HEK293 (cell line): Measurements from ENCODE around the gene GNA12.

ENCODE experiments used
- CTCF ChIA-PET: fragments of 350-600 bp; formaldehyde crosslinking; extraction: SDS; loops from one replicate; lab custom pipeline; 2021; ENCODE audit warnings: antibody characterized with exemption; lab: Yijun Ruan, JAX
- POLR2A ChIA-PET: fragments of 300-600 bp; formaldehyde crosslinking; extraction: SDS; loops from one replicate; lab custom pipeline; 2020; ENCODE audit warnings: antibody characterized with exemption, inconsistent platforms; lab: Yijun Ruan, JAX
- H3K27ac ChIP-seq: fragments of 200-500 bp; sonication (Bioruptor generic); 2 replicates; pipeline ENCODE4 v1.5.1; 2014; ENCODE audit warnings: low read depth, low read length, control low read depth, inconsistent platforms; ENCODE audit errors: extremely low read depth
- H3K36me3 ChIP-seq, 2 experiments: fragments of 200-500 bp in 1 of 2; sonication (Bioruptor generic) in 1 of 2; 1 replicate in 1 of 2; 2 replicates in 1 of 2; pipeline ENCODE4 v1.5.1; 2014 to 2017; ENCODE audit warnings: inconsistent platforms in 2 of 2, low read length in 2 of 2; ENCODE audit not compliant: control insufficient read depth in 2 of 2, insufficient read depth in 1 of 2
- H3K4me1 ChIP-seq: fragments of 200-500 bp; sonication (Bioruptor generic); 2 replicates; pipeline ENCODE4 v1.5.1; 2014; ENCODE audit warnings: mild to moderate bottlenecking, low read length, inconsistent platforms; ENCODE audit not compliant: control insufficient read depth, insufficient read depth
- H3K4me3 ChIP-seq: 2 replicates; pipeline ENCODE4 v1.5.1; 2011; ENCODE audit warnings: low read depth, mild to moderate bottlenecking, control low read depth, low read length, moderate library complexity
- H3K9me3 ChIP-seq: fragments of 200-500 bp; sonication (Bioruptor generic); 2 replicates; pipeline ENCODE4 v1.5.1; 2014; ENCODE audit warnings: low read depth, low read length, inconsistent platforms; ENCODE audit not compliant: control insufficient read depth, insufficient read depth
- GFI1B ChIP-seq: fragments of 450-650 bp; formaldehyde crosslinking; IDR thresholded peaks from 2 replicates; pipeline ENCODE4 v1.5.1; 2016; ENCODE audit warnings: missing biosample characterization, missing genetic modification characterization
- HIC1 ChIP-seq: fragments of 450-650 bp; formaldehyde crosslinking; IDR thresholded peaks from 2 replicates; pipeline ENCODE4 v1.5.1; 2016; ENCODE audit warnings: missing biosample characterization, missing genetic modification characterization
- KLF8 ChIP-seq: fragments of 450-650 bp; formaldehyde crosslinking; IDR thresholded peaks from 2 replicates; pipeline ENCODE4 v1.5.1; 2016; ENCODE audit warnings: missing biosample characterization, missing genetic modification characterization
- PRDM1 ChIP-seq: fragments of 450-650 bp; formaldehyde crosslinking; IDR thresholded peaks from 2 replicates; pipeline ENCODE4; 2016; ENCODE audit warnings: missing biosample characterization, missing genetic modification characterization
- PRDM10 ChIP-seq: fragments of 450-650 bp; formaldehyde crosslinking; IDR thresholded peaks from 2 replicates; pipeline ENCODE4 v1.5.1; 2016; ENCODE audit warnings: missing biosample characterization, missing genetic modification characterization
- REPIN1 ChIP-seq: fragments of 450-650 bp; formaldehyde crosslinking; IDR thresholded peaks from 2 replicates; pipeline ENCODE4 v1.5.1; 2017; ENCODE audit warnings: missing biosample characterization, missing genetic modification characterization, low read depth
- SETDB1 ChIP-seq: IDR thresholded peaks from one replicate; pipeline ENCODE4 v1.6.1; 2017; ENCODE audit warnings: mild to moderate bottlenecking, low read length, moderate library complexity, mixed read lengths; ENCODE audit not compliant: insufficient read length
- SP2 ChIP-seq: fragments of 450-650 bp; formaldehyde crosslinking; IDR thresholded peaks from 2 replicates; pipeline ENCODE4 v1.5.1; 2016; ENCODE audit warnings: missing biosample characterization, missing genetic modification characterization
- ZBTB7A ChIP-seq: fragments of 450-650 bp; formaldehyde crosslinking; IDR thresholded peaks from 2 replicates; pipeline ENCODE4 v1.5.1; 2016; ENCODE audit warnings: low read depth, missing biosample characterization, missing genetic modification characterization
- ZBTB8A ChIP-seq: fragments of 450-650 bp; formaldehyde crosslinking; IDR thresholded peaks from 2 replicates; pipeline ENCODE4 v1.5.1; 2016; ENCODE audit warnings: missing biosample characterization, missing genetic modification characterization
- ZNF138 ChIP-seq: fragments of 450-650 bp; formaldehyde crosslinking; IDR thresholded peaks from 2 replicates; pipeline ENCODE4 v1.5.1; 2016; ENCODE audit warnings: missing biosample characterization, missing genetic modification characterization, borderline replicate concordance
- ZNF239 ChIP-seq: fragments of 450-650 bp; formaldehyde crosslinking; IDR thresholded peaks from 2 replicates; pipeline ENCODE4 v1.5.1; 2016; ENCODE audit warnings: missing biosample characterization, missing genetic modification characterization
- ZNF335 ChIP-seq: fragments of 450-650 bp; formaldehyde crosslinking; conservative IDR thresholded peaks from 2 replicates; pipeline ENCODE4 v1.5.1; 2016; ENCODE audit warnings: missing biosample characterization, missing genetic modification characterization
- ZNF501 ChIP-seq: fragments of 450-650 bp; formaldehyde crosslinking; IDR thresholded peaks from 2 replicates; pipeline ENCODE4 v1.5.1; 2016; ENCODE audit warnings: missing biosample characterization, missing genetic modification characterization
- ZNF558 ChIP-seq: fragments of 450-650 bp; formaldehyde crosslinking; IDR thresholded peaks from 2 replicates; pipeline ENCODE4 v1.5.1; 2016; ENCODE audit warnings: missing biosample characterization, missing genetic modification characterization
- ZNF561 ChIP-seq: fragments of 450-650 bp; IDR thresholded peaks from 2 replicates; pipeline ENCODE4 v1.5.1; 2018; ENCODE audit warnings: missing biosample characterization, missing genetic modification characterization, borderline replicate concordance
- ZNF610 ChIP-seq: fragments of 450-650 bp; formaldehyde crosslinking; IDR thresholded peaks from 2 replicates; pipeline ENCODE4 v1.5.1; 2016; ENCODE audit warnings: missing biosample characterization, missing genetic modification characterization, borderline replicate concordance
- ZNF621 ChIP-seq: fragments of 450-650 bp; formaldehyde crosslinking; IDR thresholded peaks from 2 replicates; pipeline ENCODE4 v1.5.1; 2017; ENCODE audit warnings: missing biosample characterization, missing genetic modification characterization
- ZNF658 ChIP-seq: fragments of 450-650 bp; formaldehyde crosslinking; IDR thresholded peaks from 2 replicates; pipeline ENCODE4; 2016; ENCODE audit warnings: missing biosample characterization, missing genetic modification characterization
- TF ChIP-seq, protein P1 (sequence below): fragments of 450-650 bp; formaldehyde crosslinking; IDR thresholded peaks from 2 replicates; pipeline ENCODE4 v1.5.1; 2016; ENCODE audit warnings: missing biosample characterization, missing genetic modification characterization, low read depth
- TF ChIP-seq, protein P2 (sequence below): fragments of 450-650 bp; formaldehyde crosslinking; IDR thresholded peaks from 2 replicates; pipeline ENCODE4 v1.5.1; 2016; ENCODE audit warnings: missing biosample characterization, missing genetic modification characterization

The GNA12 gene

GRCh38 chr7:2757904-2758672 lies 86.0 kb downstream of the GNA12 start (continued):
- peak; percentile 7; the same call in 1 of the 2 replicates for TF ChIP-seq PRDM1 (tag by site-specific recombination)
- TF ChIP-seq ZNF558 (tag by site-specific recombination) = peak; percentile 47; the same call in 1 of the 2 replicates
- peak; percentile 23; the same call in 1 of the 2 replicates for TF ChIP-seq SP2
- no peak for TF ChIP-seq ZNF501 (tag by site-specific recombination)
- no peak for TF ChIP-seq ZBTB7A (tag by site-specific recombination)
- peak; percentile 24; the same call in 1 of the 2 replicates for TF ChIP-seq ZBTB8A (tag by site-specific recombination)
- TF ChIP-seq KLF8 (tag by site-specific recombination) = 0 out of 2 replicates have a peak, but pooled peaks have one; percentile 23
- TF ChIP-seq, protein P1, sequence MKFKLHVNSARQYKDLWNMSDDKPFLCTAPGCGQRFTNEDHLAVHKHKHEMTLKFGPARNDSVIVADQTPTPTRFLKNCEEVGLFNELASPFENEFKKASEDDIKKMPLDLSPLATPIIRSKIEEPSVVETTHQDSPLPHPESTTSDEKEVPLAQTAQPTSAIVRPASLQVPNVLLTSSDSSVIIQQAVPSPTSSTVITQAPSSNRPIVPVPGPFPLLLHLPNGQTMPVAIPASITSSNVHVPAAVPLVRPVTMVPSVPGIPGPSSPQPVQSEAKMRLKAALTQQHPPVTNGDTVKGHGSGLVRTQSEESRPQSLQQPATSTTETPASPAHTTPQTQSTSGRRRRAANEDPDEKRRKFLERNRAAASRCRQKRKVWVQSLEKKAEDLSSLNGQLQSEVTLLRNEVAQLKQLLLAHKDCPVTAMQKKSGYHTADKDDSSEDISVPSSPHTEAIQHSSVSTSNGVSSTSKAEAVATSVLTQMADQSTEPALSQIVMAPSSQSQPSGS (tag by site-specific recombination) = 0 out of 2 replicates have a peak, but pooled peaks have one; percentile 3

GRCh38 chr7:2757361-2757903 lies 86.7 kb downstream of the GNA12 start:
- TF ChIP-seq ZNF138 (no peak), GFI1B (tag by site-specific recombination) (no peak), PRDM10 (tag by site-specific recombination) (peak; percentile 86), ZNF335 (tag by site-specific recombination) (no peak), ZNF561 (no peak)
- CTCF ChIA-PET = interaction anchor here (0.6 to 1.0 kb wide), 7 partner anchors 21 to 1722 kb away, joined by 3 to 6 read pairs (median 4); no protein-coding TSS in a partner anchor
- POLR2A ChIA-PET = no interaction called here
- no peaks in the 10 kb centered on the region for H3K36me3 ChIP-seq
- H3K4me1 ChIP-seq = peaks cover 6% of the 10 kb centered on the region
- peak overlapping the region; percentile 45 for H3K27ac ChIP-seq
- no peaks in the 10 kb centered on the region for H3K9me3 ChIP-seq
- no peak overlapping the region for H3K4me3 ChIP-seq

- H3K27ac ChIP-seq = no peak overlapping the region
- no peaks in the 10 kb centered on the region for H3K9me3 ChIP-seq
- H3K4me3 ChIP-seq = no peak overlapping the region
- ChIA-PET CTCF (no interaction called here), POLR2A (no interaction called here)
- no peaks in the 10 kb centered on the region for H3K36me3 ChIP-seq
- peaks cover 6% of the 10 kb centered on the region for H3K4me1 ChIP-seq
- TF ChIP-seq ZNF610 (tag by site-specific recombination) = no peak
- no peak for TF ChIP-seq PRDM10 (tag by site-specific recombination)
- no peak for TF ChIP-seq ZNF658
- no peak for TF ChIP-seq HIC1
- no peak for TF ChIP-seq ZNF621 (tag by site-specific recombination)
- no peak for TF ChIP-seq SETDB1
- no peak for TF ChIP-seq REPIN1
- TF ChIP-seq, protein P2, sequence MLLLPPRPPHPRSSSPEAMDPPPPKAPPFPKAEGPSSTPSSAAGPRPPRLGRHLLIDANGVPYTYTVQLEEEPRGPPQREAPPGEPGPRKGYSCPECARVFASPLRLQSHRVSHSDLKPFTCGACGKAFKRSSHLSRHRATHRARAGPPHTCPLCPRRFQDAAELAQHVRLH (tag by site-specific recombination) = no peak
- TF ChIP-seq ZNF239 (tag by site-specific recombination) = no peak
Measured at GRCh38 chr7:2755531-2755930, 88.6 kb downstream of the GNA12 start.
